H1 (cell line): ENCODE measurements around the gene PGPEP1. TPM values are rescaled to one million over a fixed set of nuclear protein-coding genes. Genes with fewer than 3 reads are reported as not detected.

Experiments
- CTCF ChIA-PET: fragments of 300-600 bp; sonication (Branson Sonifier 250); formaldehyde crosslinking; loops from one replicate; lab custom pipeline; 2021; ENCODE audit not compliant: partially characterized antibody; lab: Charles Lee
- POLR2A ChIA-PET: fragments of 300-600 bp; sonication (Branson Sonifier 250); formaldehyde crosslinking; loops from one replicate; lab custom pipeline; 2021; ENCODE audit warnings: inconsistent platforms; ENCODE audit not compliant: partially characterized antibody; lab: Charles Lee
- DNase-seq, 2 experiments: peaks; one replicate each; pipeline versions ENCODE4 v3.0.0 to v3.0.0-alpha.2; 2010 to 2022; ENCODE audit warnings: low spot score in 2 of 2, low read depth in 1 of 2, mixed read lengths in 1 of 2
- FAIRE-seq: peaks from 2 replicates; lab custom pipeline; 2011; peaks lifted over from hg19 to GRCh38; lab: Jason Lieb, UNC
- H2AFZ ChIP-seq: 2 replicates; pipeline ENCODE4 v1.8.1; 2012; ENCODE audit warnings: low read length, inconsistent platforms
- H2AK5ac ChIP-seq: 2 replicates; pipeline ENCODE4 v1.6.1; 2013; ENCODE audit warnings: low read depth, low read length
- H2BK120ac ChIP-seq: replicated peaks from 2 replicates; pipeline ENCODE3; 2013; ENCODE audit warnings: low read depth, low read length, inconsistent platforms
- H2BK12ac ChIP-seq: 2 replicates; pipeline ENCODE4 v1.6.1; 2013; ENCODE audit warnings: low read depth, low read length
- H2BK15ac ChIP-seq: 2 replicates; pipeline ENCODE4 v1.6.1; 2013; ENCODE audit warnings: low read length
- H2BK20ac ChIP-seq: 2 replicates; pipeline ENCODE4 v1.6.1; 2013; ENCODE audit warnings: low read length
- H2BK5ac ChIP-seq: 2 replicates; pipeline ENCODE4 v1.6.1; 2013; ENCODE audit warnings: low read depth, low read length
- H3K14ac ChIP-seq: 2 replicates; pipeline ENCODE4 v1.6.1; 2013; ENCODE audit warnings: inconsistent platforms; ENCODE audit not compliant: insufficient read length
- H3K18ac ChIP-seq: 2 replicates; pipeline ENCODE4 v1.6.1; 2013; ENCODE audit warnings: low read length; ENCODE audit errors: extremely low read depth
- H3K23ac ChIP-seq: 2 replicates; pipeline ENCODE4 v1.6.1; 2013; ENCODE audit warnings: inconsistent platforms; ENCODE audit not compliant: insufficient read length
- H3K23me2 ChIP-seq: 2 replicates; pipeline ENCODE4 v1.6.1; 2013; ENCODE audit warnings: low read depth, low read length
- H3K27ac ChIP-seq: 2 replicates; pipeline ENCODE4 v1.6.1; 2011; ENCODE audit warnings: low read depth, low read length, inconsistent platforms
- H3K27me3 ChIP-seq, 4 experiments: replicated peaks in 1 of 4; 1 replicate in 1 of 4; 2 replicates in 3 of 4; pipeline versions ENCODE4 v1.6.1 to v1.8.1; 2011 to 2013; ENCODE audit warnings: low read length in 3 of 4, mild to moderate bottlenecking in 3 of 4, inconsistent platforms in 2 of 4, mixed read lengths in 2 of 4, moderate library complexity in 1 of 4; ENCODE audit not compliant: control insufficient read depth in 3 of 4, insufficient read depth in 3 of 4; ENCODE audit errors: extremely low read depth in 1 of 4
- H3K36me3 ChIP-seq, 4 experiments: 2 replicates each; pipeline versions ENCODE4 v1.6.1 to v1.8.1; 2011 to 2013; ENCODE audit warnings: mild to moderate bottlenecking in 4 of 4, low read length in 3 of 4, moderate library complexity in 2 of 4, control low read depth in 1 of 4, inconsistent platforms in 1 of 4; ENCODE audit not compliant: insufficient read depth in 4 of 4, control insufficient read depth in 2 of 4
- H3K4ac ChIP-seq: replicated peaks from 2 replicates; pipeline ENCODE3; 2013; ENCODE audit warnings: low read length, low read depth, mixed read lengths, inconsistent platforms; ENCODE audit not compliant: insufficient read length
- H3K4me1 ChIP-seq, 4 experiments: replicated peaks in 1 of 4; 1 replicate in 1 of 4; 2 replicates in 3 of 4; pipeline versions ENCODE4 v1.6.1 to v1.8.1; 2011 to 2013; ENCODE audit warnings: low read length in 3 of 4, inconsistent platforms in 2 of 4, mixed read lengths in 1 of 4; ENCODE audit not compliant: insufficient read depth in 4 of 4, control insufficient read depth in 3 of 4
- H3K4me2 ChIP-seq, 2 experiments: 2 replicates each; pipeline versions ENCODE4 v1.6.1 to v1.8.1; 2011 to 2013; ENCODE audit warnings: low read depth in 2 of 2, low read length in 2 of 2, control low read depth in 1 of 2, inconsistent platforms in 1 of 2, mild to moderate bottlenecking in 1 of 2; ENCODE audit not compliant: insufficient read depth in 1 of 2
- H3K4me3 ChIP-seq, 4 experiments: fragments of 200-600, 300-600 bp in 1 of 4; sonication (generic), shearing (Covaris generic), sonication (Bioruptor Twin) in 1 of 4; 2 replicates each; pipeline versions ENCODE4 v1.5.1 to v1.8.1; 2011 to 2016; ENCODE audit warnings: low read length in 4 of 4, low read depth in 3 of 4, control low read depth in 2 of 4, inconsistent platforms in 2 of 4, mild to moderate bottlenecking in 2 of 4, mixed read lengths in 1 of 4, moderate library complexity in 1 of 4; ENCODE audit not compliant: insufficient read depth in 2 of 4; ENCODE audit errors: extremely low read depth in 1 of 4
- H3K56ac ChIP-seq: replicated peaks from 2 replicates; pipeline ENCODE3; 2013; ENCODE audit warnings: low read depth, mild to moderate bottlenecking, mixed read lengths, low read length, inconsistent platforms; ENCODE audit not compliant: insufficient read length
- H3K79me1 ChIP-seq: 2 replicates; pipeline ENCODE4 v1.6.1; 2013; ENCODE audit warnings: low read depth, low read length, control low read depth
- H3K79me2 ChIP-seq, 2 experiments: 2 replicates each; pipeline versions ENCODE4 v1.6.1 to v1.8.1; 2012 to 2013; ENCODE audit warnings: low read length in 2 of 2, mild to moderate bottlenecking in 2 of 2, inconsistent platforms in 1 of 2; ENCODE audit not compliant: insufficient read depth in 2 of 2, control insufficient read depth in 1 of 2
- H3K9ac ChIP-seq, 4 experiments: replicated peaks in 1 of 4; 1 replicate in 1 of 4; 2 replicates in 3 of 4; pipeline versions ENCODE4 v1.6.1 to v1.8.1; 2011 to 2013; ENCODE audit warnings: low read depth in 3 of 4, low read length in 3 of 4, control low read depth in 2 of 4, mild to moderate bottlenecking in 2 of 4, moderate library complexity in 2 of 4, inconsistent platforms in 1 of 4; ENCODE audit errors: extremely low read depth in 1 of 4
- H3K9me3 ChIP-seq, 2 experiments: 2 replicates each; pipeline versions ENCODE4 v1.6.1 to v1.8.1; 2012 to 2013; ENCODE audit warnings: mild to moderate bottlenecking in 2 of 2, moderate library complexity in 2 of 2, control low read depth in 1 of 2, inconsistent platforms in 1 of 2, low read depth in 1 of 2, low read length in 1 of 2, mixed read lengths in 1 of 2; ENCODE audit not compliant: insufficient read depth in 2 of 2
- H4K20me1 ChIP-seq, 2 experiments: replicated peaks in 1 of 2; 2 replicates each; pipeline versions ENCODE3 to v1.8.1; 2011 to 2013; ENCODE audit warnings: inconsistent platforms in 2 of 2, low read length in 2 of 2, mild to moderate bottlenecking in 1 of 2; ENCODE audit not compliant: insufficient read depth in 2 of 2, control insufficient read depth in 1 of 2
- H4K5ac ChIP-seq: 2 replicates; pipeline ENCODE4 v1.6.1; 2013; ENCODE audit warnings: low read length, low read depth, mixed read lengths, inconsistent platforms; ENCODE audit not compliant: insufficient read length
- H4K8ac ChIP-seq: 2 replicates; pipeline ENCODE4 v1.8.0; 2013; ENCODE audit warnings: mild to moderate bottlenecking, moderate library complexity, low read length, inconsistent platforms; ENCODE audit not compliant: insufficient read depth; ENCODE audit errors: extremely low read depth
- H4K91ac ChIP-seq: replicated peaks from 2 replicates; pipeline ENCODE3; 2013; ENCODE audit warnings: low read length, mixed read lengths, inconsistent platforms; ENCODE audit not compliant: insufficient read length
- ATF2 ChIP-seq: IDR thresholded peaks from 2 replicates; pipeline ENCODE4 v1.6.1; 2012; ENCODE audit warnings: low read length, inconsistent platforms
- BACH1 ChIP-seq: IDR thresholded peaks from 2 replicates; pipeline ENCODE4 v1.6.1; 2012; ENCODE audit warnings: low read length, improper control_type of control experiment
- CHD2 ChIP-seq: IDR thresholded peaks from 2 replicates; pipeline ENCODE4 v1.6.1; 2012; ENCODE audit warnings: low read length, improper control_type of control experiment
- EP300 ChIP-seq, 2 experiments: IDR thresholded peaks; 1 replicate in 1 of 2; 2 replicates in 1 of 2; pipeline ENCODE4 v1.6.1; 2011 to 2012; ENCODE audit warnings: low read depth in 2 of 2, low read length in 2 of 2, mild to moderate bottlenecking in 2 of 2, borderline replicate concordance in 1 of 2, inconsistent platforms in 1 of 2, moderate library complexity in 1 of 2
- GABPA ChIP-seq: IDR thresholded peaks from 2 replicates; pipeline ENCODE4 v1.6.1; 2011; ENCODE audit warnings: mild to moderate bottlenecking, low read length, moderate library complexity, borderline replicate concordance; ENCODE audit not compliant: insufficient read depth
- KDM1A ChIP-seq: fragments of 200-600, 300-600 bp; sonication (generic); IDR thresholded peaks from 2 replicates; pipeline ENCODE4 v1.7.1; 2016; ENCODE audit warnings: mild to moderate bottlenecking, low read length, borderline replicate concordance
- PHF8 ChIP-seq: fragments of 200-600 bp; sonication (generic); conservative IDR thresholded peaks from 2 replicates; pipeline ENCODE4 v1.7.1; 2012; ENCODE audit warnings: low read depth, mild to moderate bottlenecking, inconsistent platforms, low read length, moderate library complexity
- POLR2AphosphoS5 ChIP-seq: IDR thresholded peaks from 2 replicates; pipeline ENCODE4 v1.6.1; 2011; ENCODE audit warnings: low read depth, low read length
- RAD21 ChIP-seq, 2 experiments: IDR thresholded peaks in 1 of 2; conservative IDR thresholded peaks in 1 of 2; 2 replicates each; pipeline ENCODE4 v1.6.1; 2011; ENCODE audit warnings: low read depth in 2 of 2, low read length in 2 of 2, improper control_type of control experiment in 1 of 2, inconsistent platforms in 1 of 2, mild to moderate bottlenecking in 1 of 2, moderate library complexity in 1 of 2
- SIN3A ChIP-seq, 2 experiments: IDR thresholded peaks in 1 of 2; conservative IDR thresholded peaks in 1 of 2; 2 replicates each; pipeline ENCODE4 v1.6.1; 2011 to 2012; ENCODE audit warnings: low read length in 2 of 2, improper control_type of control experiment in 1 of 2, low read depth in 1 of 2, mild to moderate bottlenecking in 1 of 2
- SIRT6 ChIP-seq: IDR thresholded peaks from one replicate; pipeline ENCODE4 v1.7.1; 2012; ENCODE audit warnings: low read length, inconsistent platforms
- WGBS, 2 experiments: shearing (Covaris generic) in 1 of 2; methylation state at CpG; one replicate each; pipeline versions ENCODE4 v1.1.6 to v1.1.7; 2013 to 2015; ENCODE audit warnings: low lambda C conversion rate in 2 of 2, mixed read lengths in 2 of 2, inconsistent platforms in 1 of 2, low coverage in 1 of 2, missing lambda C conversion rate in 1 of 2; ENCODE audit not compliant: insufficient replicate concordance in 2 of 2, insufficient coverage in 1 of 2, insufficient read length in 1 of 2; ENCODE audit errors: extremely low coverage in 1 of 2, missing lambda C conversion rate in 1 of 2; 5-methylcytosine and 5-hydroxymethylcytosine counted together
- polyA plus RNA-seq, 7 experiments: library from polyadenylated mRNA; depleted of rRNA in 3 of 7; stranded (reverse) in 5 of 7; unstranded in 2 of 7; fragments of >200 nt in 5 of 7; fragments of 200-250 nt in 2 of 7; gene quantifications; 1 replicate in 5 of 7; 2 replicates in 1 of 7; 4 replicates in 1 of 7; pipeline versions ENCODE4 v1.2.1 to v1.2.3, GENCODE V29; 2011 to 2013; ENCODE audit warnings: missing spikeins in 2 of 7, mixed read lengths in 2 of 7
- total RNA-seq: library from RNA; stranded (reverse); fragmentation: NEBNext Ultra II Directional; extraction: Animal tissue kit (Norgen Biotek cat#: 25700); gene quantifications from 2 replicates; pipeline ENCODE4 v1.2.1, GENCODE V29; 2021

The PGPEP1 gene
- total and polyA plus RNA-seq, 2 of the 8 experiments (the other 6 are each of a cell fraction or from before 2014, with no cell fraction given) = 17.0 to 33.4 TPM

- FAIRE-seq = no peak
- H3K4me3 ChIP-seq = no peak overlapping the region
- CTCF ChIA-PET = interaction anchor here (1.3 to 13.7 kb wide), 5 partner anchors 8 to 75 kb away, joined by 3 to 242 read pairs (median 4); partner anchors contain the start of genes IQCN and JUND
- peaks cover 12 to 60% (median 39%) of the 10 kb centered on the region in 4 experiments; a peak in 7 of 8 replicates for H3K36me3 ChIP-seq
- H4K8ac ChIP-seq = no peak overlapping the region
- H4K5ac ChIP-seq = no peak overlapping the region
- H2BK5ac ChIP-seq = no peak overlapping the region
- no peak overlapping the region for H2AFZ ChIP-seq
- no peak overlapping the region for H3K23ac ChIP-seq
- peaks cover 2% of the 10 kb centered on the region; the same call in 1 of the 2 replicates for H3K79me1 ChIP-seq
- no peaks in the 10 kb centered on the region for H3K23me2 ChIP-seq
- no peaks in the 10 kb centered on the region; a peak in 3 of 7 replicates for H3K4me1 ChIP-seq
- peaks cover 0 to 14% of the 10 kb centered on the region in 2 experiments; a peak in 2 of 4 replicates for H3K79me2 ChIP-seq
- peaks cover under 1 to 18% of the 10 kb centered on the region in 2 experiments for H4K20me1 ChIP-seq
- no peak overlapping the region for H2BK120ac ChIP-seq
- H3K56ac ChIP-seq = no peak overlapping the region
- no peak overlapping the region for H2AK5ac ChIP-seq
- H3K14ac ChIP-seq = no peak overlapping the region
- H4K91ac ChIP-seq = no peak overlapping the region
- H3K9me3 ChIP-seq = no peaks in the 10 kb centered on the region
- no peak overlapping the region for H3K4ac ChIP-seq
- H2BK12ac ChIP-seq = no peak overlapping the region
- H3K27me3 ChIP-seq = no peaks in the 10 kb centered on the region
- H3K9ac ChIP-seq = no peak overlapping the region
- H3K27ac ChIP-seq = no peak overlapping the region
- no peak for DNase-seq
- H3K18ac ChIP-seq = no peak overlapping the region
- H3K4me2 ChIP-seq = no peak overlapping the region
- POLR2A ChIA-PET = interaction anchor here (0.6 to 13.8 kb wide), 6 partner anchors 8 to 51 kb away, joined by 3 to 200 read pairs (median 4); partner anchors contain the start of genes JUND and LSM4
- 92% methylated on average over 3 of the region's 3 CpGs; no CpG with 5 or more reads in 1 of the 2 experiments for WGBS, 2 experiments
- H2BK20ac ChIP-seq = no peak overlapping the region
- no peak overlapping the region for H2BK15ac ChIP-seq
- TF ChIP-seq POLR2AphosphoS5 (no peak), SIRT6 (no peak), EP300 (IDR thresholded peaks at IDR 0.05; ENCODE audit: borderline replicate concordance in 1 of 2, low read depth in 2 of 2, low read length in 2 of 2) (no peak), RAD21 (IDR thresholded peaks at IDR 0.05 in 1 of 2, conservative IDR thresholded peaks at IDR 0.05 in 1 of 2; ENCODE audit: low read depth in 2 of 2, low read length in 2 of 2) (no peak), GABPA (no peak), SIN3A (conservative IDR thresholded peaks at IDR 0.05 in 1 of 2, IDR thresholded peaks at IDR 0.05 in 1 of 2; ENCODE audit: low read depth in 1 of 2, low read length in 2 of 2) (no peak), BACH1 (no peak), PHF8 (no peak), KDM1A (no peak), ATF2 (no peak), CHD2 (no peak)
Observed at GRCh38 chr19:18313398-18313797, 27.0 kb upstream of the PGPEP1 start.
